ENCODE measurements around the gene BCL2L1.

- TF ChIP-seq CTCF (IDR thresholded peaks at IDR 0.05) = no peak
- TF ChIP-seq EZH2 (IDR thresholded peaks at IDR 0.05) = no peak
These were observed 9.9 kb downstream of the BCL2L1 start for GRCh38 chr20:31712564-31713311.

Measured in neural progenitor cell (in vitro differentiated cells).